AG09319 (cell line): ENCODE results near the gene SDR39U1.

Source experiments
- DNase-seq: peaks from one replicate; pipeline ENCODE4 v3.0.0-alpha.2; 2010; ENCODE audit warnings: low read depth; ENCODE audit errors: extremely low read depth
- TF ChIP-seq, protein P1 (sequence below): IDR thresholded peaks from 2 replicates; pipeline ENCODE4 v1.5.1; 2011; ENCODE audit warnings: low read depth, mild to moderate bottlenecking, inconsistent platforms, low read length, moderate library complexity

SDR39U1 gene

DNA sequence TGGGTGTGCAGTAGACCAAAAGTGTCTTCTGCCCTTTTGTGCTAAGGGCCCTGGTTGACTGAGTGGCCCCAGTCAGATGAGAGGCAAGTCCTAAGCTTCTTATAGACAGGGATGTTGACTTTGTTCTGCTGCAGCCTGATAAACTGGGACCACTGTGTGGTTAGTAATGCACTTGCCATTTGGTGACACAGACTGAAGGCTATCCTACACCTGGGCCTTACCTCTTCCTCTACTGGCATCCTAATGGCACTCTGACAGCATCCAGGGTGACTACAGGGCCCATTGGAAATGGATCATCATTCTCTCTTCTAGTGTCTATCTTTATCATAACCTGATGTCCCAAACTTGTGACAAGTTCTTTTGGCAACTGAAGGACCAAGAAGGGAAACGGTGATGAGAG, 3.3 kb downstream of the SDR39U1 start:
- TF ChIP-seq, protein P1, sequence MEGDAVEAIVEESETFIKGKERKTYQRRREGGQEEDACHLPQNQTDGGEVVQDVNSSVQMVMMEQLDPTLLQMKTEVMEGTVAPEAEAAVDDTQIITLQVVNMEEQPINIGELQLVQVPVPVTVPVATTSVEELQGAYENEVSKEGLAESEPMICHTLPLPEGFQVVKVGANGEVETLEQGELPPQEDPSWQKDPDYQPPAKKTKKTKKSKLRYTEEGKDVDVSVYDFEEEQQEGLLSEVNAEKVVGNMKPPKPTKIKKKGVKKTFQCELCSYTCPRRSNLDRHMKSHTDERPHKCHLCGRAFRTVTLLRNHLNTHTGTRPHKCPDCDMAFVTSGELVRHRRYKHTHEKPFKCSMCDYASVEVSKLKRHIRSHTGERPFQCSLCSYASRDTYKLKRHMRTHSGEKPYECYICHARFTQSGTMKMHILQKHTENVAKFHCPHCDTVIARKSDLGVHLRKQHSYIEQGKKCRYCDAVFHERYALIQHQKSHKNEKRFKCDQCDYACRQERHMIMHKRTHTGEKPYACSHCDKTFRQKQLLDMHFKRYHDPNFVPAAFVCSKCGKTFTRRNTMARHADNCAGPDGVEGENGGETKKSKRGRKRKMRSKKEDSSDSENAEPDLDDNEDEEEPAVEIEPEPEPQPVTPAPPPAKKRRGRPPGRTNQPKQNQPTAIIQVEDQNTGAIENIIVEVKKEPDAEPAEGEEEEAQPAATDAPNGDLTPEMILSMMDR, result no peak
- no peak for DNase-seq

DNA sequence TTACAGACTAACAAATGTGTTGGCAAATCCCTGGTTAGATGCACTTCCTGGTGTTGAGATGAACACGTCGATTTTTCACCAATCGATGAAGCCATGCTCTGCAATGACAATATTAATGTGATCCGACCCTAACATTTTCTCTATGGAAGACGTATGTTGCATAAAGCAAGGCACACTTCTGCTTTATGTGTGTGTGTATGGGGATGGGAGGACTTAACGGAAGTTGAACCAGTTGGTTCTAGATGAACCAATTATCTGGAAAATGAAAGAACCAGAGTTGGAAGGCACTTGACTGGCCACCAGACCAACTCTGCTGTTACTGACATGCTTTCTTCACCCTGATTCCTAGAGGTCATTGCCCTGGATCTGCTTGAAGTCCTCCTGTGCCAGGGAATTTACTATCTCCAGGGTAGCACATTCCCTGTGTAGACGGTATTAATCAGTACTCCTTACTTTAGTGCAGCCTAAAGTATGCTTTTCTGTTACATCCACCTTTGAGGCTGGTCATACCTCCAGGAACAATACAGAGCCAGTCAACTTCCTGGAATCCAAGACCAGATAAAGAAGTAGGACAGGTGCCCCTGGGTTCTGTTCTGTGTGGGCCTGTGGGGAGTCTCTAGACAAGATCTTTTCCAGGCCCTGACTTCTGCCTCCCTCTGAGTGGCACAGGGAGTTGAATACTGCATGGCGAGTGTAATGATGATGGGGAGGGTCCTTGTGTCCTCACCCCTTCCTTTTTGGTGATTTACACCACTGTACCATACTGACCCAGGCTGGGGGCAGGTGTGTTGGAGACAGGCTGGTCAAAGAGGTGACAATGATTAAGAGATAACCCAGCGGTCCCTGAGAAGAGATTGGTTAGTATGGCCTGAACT, 4.1 kb downstream of the SDR39U1 start:
- no peak for DNase-seq
- TF ChIP-seq, protein P1, result no peak

DNA sequence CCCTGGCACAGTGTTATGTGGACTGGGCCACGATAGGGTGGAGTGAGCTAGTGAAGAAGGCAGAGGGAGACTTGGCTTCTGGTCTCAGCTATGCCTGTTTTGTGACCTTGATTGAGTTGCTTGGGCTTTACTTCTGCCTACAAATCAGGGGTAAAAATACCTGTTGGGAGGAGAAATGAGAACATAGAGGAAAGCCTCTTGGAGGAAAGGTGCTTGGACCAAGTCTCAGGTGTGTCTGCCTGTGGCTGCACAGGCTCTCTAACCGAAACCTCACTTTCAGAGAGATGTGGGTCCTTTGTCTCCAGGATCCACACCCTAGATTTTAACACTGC, 4.9 kb downstream of the SDR39U1 start:
- no peak for DNase-seq
- TF ChIP-seq, protein P1, result no peak

DNA sequence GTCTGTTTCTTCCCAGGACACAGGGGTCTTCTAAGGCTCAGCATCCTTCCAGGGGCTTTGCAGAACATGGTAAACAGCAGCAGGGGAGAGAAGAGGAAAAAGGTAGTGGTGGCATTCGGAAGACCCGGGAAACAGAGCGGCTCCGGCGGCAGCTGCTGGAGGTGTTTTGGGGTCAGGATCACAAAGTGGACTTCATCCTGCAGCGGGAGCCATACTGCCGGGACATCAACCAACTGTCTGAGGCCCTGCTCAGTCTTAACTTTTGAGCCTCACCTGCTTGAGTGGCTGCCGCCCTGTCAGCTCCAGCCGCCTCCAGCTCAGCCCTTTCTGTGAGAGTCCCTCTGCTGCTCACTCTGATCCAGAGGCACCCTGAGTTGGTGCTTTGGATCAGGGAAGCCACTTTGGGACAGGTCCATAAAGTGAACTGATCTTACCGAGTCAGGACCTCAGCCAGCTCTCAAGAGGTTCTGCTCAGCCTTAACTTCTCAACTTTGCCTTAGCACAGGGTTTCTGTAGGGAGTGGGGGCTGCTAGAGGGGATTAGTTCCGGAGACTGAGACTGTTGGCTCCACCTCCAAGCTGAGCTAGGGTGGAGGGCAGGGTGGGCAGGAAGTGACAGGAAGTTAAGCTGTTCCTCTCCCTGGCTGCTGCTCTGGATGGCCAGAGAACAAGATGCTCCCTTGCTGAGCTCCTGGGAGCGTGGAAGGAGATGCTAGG, 5.4 kb downstream of the SDR39U1 start:
- DNase-seq, result no peak

DNA sequence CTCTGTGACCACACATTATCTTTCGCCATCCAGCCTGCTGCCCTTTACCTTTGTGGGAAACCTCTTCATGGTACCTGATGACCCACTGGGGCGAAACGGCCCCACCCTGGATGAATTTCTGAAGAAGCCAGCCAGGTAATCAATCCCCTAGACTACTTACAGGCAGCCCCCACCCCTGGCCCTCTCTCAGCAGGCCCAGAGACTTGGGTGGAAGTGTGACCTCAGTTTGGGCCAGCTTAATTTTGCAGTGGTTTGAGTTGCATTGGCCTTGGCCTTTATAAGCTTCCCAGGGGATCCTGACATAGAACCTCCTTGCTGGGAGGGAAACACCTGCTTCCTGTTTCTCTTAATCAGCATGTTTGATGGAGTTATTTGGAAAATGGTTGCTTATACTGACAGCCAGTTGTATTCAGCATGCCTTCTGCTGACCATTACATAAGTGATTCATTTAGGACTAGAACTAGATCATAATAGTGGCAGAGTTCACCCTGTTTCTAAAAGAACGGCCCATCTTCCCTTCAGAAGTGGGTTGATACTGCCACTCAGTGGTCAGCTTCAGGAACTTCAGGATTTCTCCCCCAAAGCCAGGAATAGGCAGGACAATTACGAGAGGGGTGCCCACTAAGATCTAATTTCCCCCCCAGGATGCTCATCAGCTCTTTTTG, 6.1 kb downstream of the SDR39U1 start:
- no peak for DNase-seq

More for the DNA sequence above, 5.4 kb downstream of the SDR39U1 start:
- TF ChIP-seq, protein P1, result no peak

DNA sequence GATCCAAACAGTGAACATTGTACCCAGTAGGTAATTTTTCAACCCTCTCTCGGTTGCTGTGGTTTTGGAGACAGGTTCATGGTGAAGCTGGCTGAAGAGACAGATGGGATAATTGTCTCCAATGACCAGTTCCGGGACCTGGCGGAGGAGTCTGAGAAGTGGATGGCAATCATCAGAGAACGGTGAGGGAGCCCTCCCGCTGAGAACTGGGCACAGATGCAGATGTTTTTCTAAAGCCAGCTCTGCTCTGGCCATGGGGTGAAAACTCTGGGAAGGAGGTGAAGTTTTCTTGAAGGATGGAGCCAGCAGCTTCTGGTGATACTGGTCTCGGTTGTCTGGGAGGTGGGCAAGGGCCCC, 6.6 kb downstream of the SDR39U1 start:
- TF ChIP-seq, protein P1, result no peak
- no peak for DNase-seq

More for the DNA sequence above, 6.1 kb downstream of the SDR39U1 start:
- TF ChIP-seq, protein P1, result peak; percentile 80
